ENCODE data around the gene EIF1AX. TPM values are rescaled to one million over a fixed set of nuclear protein-coding genes. Genes with fewer than 3 reads are reported as not detected.

The EIF1AX gene
- total RNA-seq, 1 donor from 2014 or later: 88.5 TPM

DNA sequence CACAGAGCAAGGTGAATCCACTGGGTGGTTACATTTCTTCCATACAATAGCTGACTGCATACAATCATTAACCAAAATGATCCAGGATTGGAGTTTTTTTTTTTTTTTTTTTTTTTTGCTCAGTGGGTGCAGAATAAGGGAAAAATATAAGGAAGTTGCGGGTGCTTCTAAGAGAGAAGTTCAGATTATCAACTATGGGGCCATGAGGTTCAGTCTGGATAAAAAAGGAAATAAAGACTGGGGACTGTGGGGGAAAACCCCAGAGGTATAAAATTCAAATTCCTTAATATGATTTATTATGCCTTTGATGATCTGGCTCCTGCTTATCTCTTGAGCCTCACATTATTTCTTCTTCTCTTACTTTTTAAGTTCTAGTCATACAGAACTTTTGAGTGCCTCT is 5.9 kb upstream of the EIF1AX start:
- H3K36me3 Mint-ChIP-seq (ENCODE audit: low read depth, unreplicated experiment): no peaks in the 10 kb centered on the region
- Histone ChIP-seq H4K20me1 (ENCODE audit: insufficient read depth, low read length) (no peaks in the 10 kb centered on the region), H2AFZ (ENCODE audit: low read depth, low read length) (no peak overlapping the region), H3K4me3 (ENCODE audit: insufficient read depth, low read depth, low read length) (no peak overlapping the region), H3K9me3 (ENCODE audit: insufficient read depth, low read depth, low read length) (no peaks in the 10 kb centered on the region), H3K4me1 (ENCODE audit: insufficient read depth, low read length) (no peaks in the 10 kb centered on the region), H3K27ac (ENCODE audit: low read depth, low read length) (no peak overlapping the region), H3K4me2 (ENCODE audit: low read length) (no peak overlapping the region), H3K79me2 (ENCODE audit: insufficient read depth, low read length) (no peaks in the 10 kb centered on the region), H3K9ac (ENCODE audit: low read length) (no peak overlapping the region), H3K36me3 (ENCODE audit: insufficient read depth, low read length) (no peaks in the 10 kb centered on the region), H3K27me3 (ENCODE audit: insufficient read depth, low read length) (no peaks in the 10 kb centered on the region)
- H3K27me3 Mint-ChIP-seq (ENCODE audit: low read depth, unreplicated experiment): no peaks in the 10 kb centered on the region
- DNase-seq (ENCODE audit: low read depth) (no peak), FAIRE-seq (no peak)
- H3K9me3 Mint-ChIP-seq (ENCODE audit: unreplicated experiment): no peaks in the 10 kb centered on the region
- H3K4me3 Mint-ChIP-seq (ENCODE audit: unreplicated experiment): no peak overlapping the region
- H3K27ac Mint-ChIP-seq (ENCODE audit: unreplicated experiment): no peak overlapping the region
- TF ChIP-seq, protein P1, sequence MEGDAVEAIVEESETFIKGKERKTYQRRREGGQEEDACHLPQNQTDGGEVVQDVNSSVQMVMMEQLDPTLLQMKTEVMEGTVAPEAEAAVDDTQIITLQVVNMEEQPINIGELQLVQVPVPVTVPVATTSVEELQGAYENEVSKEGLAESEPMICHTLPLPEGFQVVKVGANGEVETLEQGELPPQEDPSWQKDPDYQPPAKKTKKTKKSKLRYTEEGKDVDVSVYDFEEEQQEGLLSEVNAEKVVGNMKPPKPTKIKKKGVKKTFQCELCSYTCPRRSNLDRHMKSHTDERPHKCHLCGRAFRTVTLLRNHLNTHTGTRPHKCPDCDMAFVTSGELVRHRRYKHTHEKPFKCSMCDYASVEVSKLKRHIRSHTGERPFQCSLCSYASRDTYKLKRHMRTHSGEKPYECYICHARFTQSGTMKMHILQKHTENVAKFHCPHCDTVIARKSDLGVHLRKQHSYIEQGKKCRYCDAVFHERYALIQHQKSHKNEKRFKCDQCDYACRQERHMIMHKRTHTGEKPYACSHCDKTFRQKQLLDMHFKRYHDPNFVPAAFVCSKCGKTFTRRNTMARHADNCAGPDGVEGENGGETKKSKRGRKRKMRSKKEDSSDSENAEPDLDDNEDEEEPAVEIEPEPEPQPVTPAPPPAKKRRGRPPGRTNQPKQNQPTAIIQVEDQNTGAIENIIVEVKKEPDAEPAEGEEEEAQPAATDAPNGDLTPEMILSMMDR (IDR thresholded peaks at IDR 0.05; ENCODE audit: insufficient read depth, low read depth, low read length): no peak
- no peak for TF ChIP-seq EZH2 (IDR thresholded peaks at IDR 0.05; ENCODE audit: insufficient read depth, low read length)
- H3K4me1 Mint-ChIP-seq (ENCODE audit: low read depth, unreplicated experiment): no peaks in the 10 kb centered on the region

- H2AFZ ChIP-seq (ENCODE audit: low read depth, low read length): no peak overlapping the region
- FAIRE-seq: no peak
- peaks cover 21% of the 10 kb centered on the region for H3K79me2 ChIP-seq (ENCODE audit: insufficient read depth, low read length)
- no peaks in the 10 kb centered on the region for H3K9me3 ChIP-seq (ENCODE audit: insufficient read depth, low read depth, low read length)
- no peak overlapping the region for H3K4me3 ChIP-seq (ENCODE audit: insufficient read depth, low read depth, low read length)
- H3K4me1 ChIP-seq (ENCODE audit: insufficient read depth, low read length): peaks cover 5% of the 10 kb centered on the region
- H3K4me2 ChIP-seq (ENCODE audit: low read length): no peak overlapping the region
- TF ChIP-seq EZH2 (IDR thresholded peaks at IDR 0.05; ENCODE audit: insufficient read depth, low read length): no peak
- TF ChIP-seq, protein P1 (IDR thresholded peaks at IDR 0.05; ENCODE audit: insufficient read depth, low read depth, low read length): no peak
- H4K20me1 ChIP-seq (ENCODE audit: insufficient read depth, low read length): peaks cover 16% of the 10 kb centered on the region
- no peaks in the 10 kb centered on the region for H3K36me3 Mint-ChIP-seq (ENCODE audit: low read depth, unreplicated experiment)
- H3K36me3 ChIP-seq (ENCODE audit: insufficient read depth, low read length): peaks cover 3% of the 10 kb centered on the region
- H3K4me3 Mint-ChIP-seq (ENCODE audit: unreplicated experiment): no peak overlapping the region
- H3K27ac ChIP-seq (ENCODE audit: low read depth, low read length): no peak overlapping the region
- no peak overlapping the region for H3K27ac Mint-ChIP-seq (ENCODE audit: unreplicated experiment)
- H3K9me3 Mint-ChIP-seq (ENCODE audit: unreplicated experiment): no peaks in the 10 kb centered on the region
- H3K27me3 ChIP-seq (ENCODE audit: insufficient read depth, low read length): no peaks in the 10 kb centered on the region
- DNase-seq (ENCODE audit: low read depth): peak; percentile 51
- H3K4me1 Mint-ChIP-seq (ENCODE audit: low read depth, unreplicated experiment): peaks cover 2% of the 10 kb centered on the region
- H3K27me3 Mint-ChIP-seq (ENCODE audit: low read depth, unreplicated experiment): no peaks in the 10 kb centered on the region
- H3K9ac ChIP-seq (ENCODE audit: low read length): no peak overlapping the region
Observed at GRCh38 chrX:20144491-20144890, 2.9 kb upstream of the EIF1AX start.

DNA sequence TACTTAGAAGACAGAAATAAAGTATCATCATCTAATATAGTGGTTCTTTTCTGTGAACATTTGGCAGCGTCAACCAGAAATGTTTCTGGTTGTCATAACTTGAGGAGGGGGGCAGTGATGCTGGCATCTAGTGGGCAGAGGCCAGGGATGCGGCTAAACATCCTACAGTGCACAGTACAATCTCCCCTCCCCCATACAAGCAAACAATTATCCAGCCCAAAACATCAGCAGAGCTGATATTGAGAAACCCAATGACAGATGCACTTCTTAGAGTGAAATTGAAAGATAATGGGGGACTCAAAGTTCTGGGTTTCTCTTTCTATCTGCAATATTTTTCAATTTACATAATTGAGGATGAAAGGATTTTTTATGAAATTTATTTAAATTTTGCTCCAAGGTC is 1.9 kb upstream of the EIF1AX start:
- DNase-seq (ENCODE audit: low read depth) (no peak), FAIRE-seq (no peak)
- H3K36me3 Mint-ChIP-seq (ENCODE audit: low read depth, unreplicated experiment): no peaks in the 10 kb centered on the region
- H3K27ac Mint-ChIP-seq (ENCODE audit: unreplicated experiment): no peak overlapping the region
- TF ChIP-seq EZH2 (IDR thresholded peaks at IDR 0.05; ENCODE audit: insufficient read depth, low read length): no peak
- TF ChIP-seq, protein P1 (IDR thresholded peaks at IDR 0.05; ENCODE audit: insufficient read depth, low read depth, low read length): no peak
- peaks cover 4% of the 10 kb centered on the region for H3K36me3 ChIP-seq (ENCODE audit: insufficient read depth, low read length)
- H3K4me2 ChIP-seq (ENCODE audit: low read length): no peak overlapping the region
- H3K27me3 Mint-ChIP-seq (ENCODE audit: low read depth, unreplicated experiment): no peaks in the 10 kb centered on the region
- peaks cover 5% of the 10 kb centered on the region for H3K4me1 Mint-ChIP-seq (ENCODE audit: low read depth, unreplicated experiment)
- peaks cover 12% of the 10 kb centered on the region for H3K4me1 ChIP-seq (ENCODE audit: insufficient read depth, low read length)
- H3K9ac ChIP-seq (ENCODE audit: low read length): no peak overlapping the region
- H3K4me3 ChIP-seq (ENCODE audit: insufficient read depth, low read depth, low read length): no peak overlapping the region
- H3K9me3 ChIP-seq (ENCODE audit: insufficient read depth, low read depth, low read length): no peaks in the 10 kb centered on the region
- H3K9me3 Mint-ChIP-seq (ENCODE audit: unreplicated experiment): no peaks in the 10 kb centered on the region
- H2AFZ ChIP-seq (ENCODE audit: low read depth, low read length): no peak overlapping the region
- H4K20me1 ChIP-seq (ENCODE audit: insufficient read depth, low read length): peaks cover 24% of the 10 kb centered on the region
- H3K79me2 ChIP-seq (ENCODE audit: insufficient read depth, low read length): peaks cover 31% of the 10 kb centered on the region
- no peaks in the 10 kb centered on the region for H3K27me3 ChIP-seq (ENCODE audit: insufficient read depth, low read length)
- no peak overlapping the region for H3K4me3 Mint-ChIP-seq (ENCODE audit: unreplicated experiment)
- H3K27ac ChIP-seq (ENCODE audit: low read depth, low read length): no peak overlapping the region
